ENCODE measurements around the gene RAB4B. TPM values are rescaled to one million over a fixed set of nuclear protein-coding genes. Genes with fewer than 3 reads are reported as not detected.

RAB4B gene
- total and polyA plus RNA-seq, 2 of the 13 experiments (the other 11 are each of a cell fraction or from before 2014, with no cell fraction given), result 3.3 to 5.4 TPM

DNA sequence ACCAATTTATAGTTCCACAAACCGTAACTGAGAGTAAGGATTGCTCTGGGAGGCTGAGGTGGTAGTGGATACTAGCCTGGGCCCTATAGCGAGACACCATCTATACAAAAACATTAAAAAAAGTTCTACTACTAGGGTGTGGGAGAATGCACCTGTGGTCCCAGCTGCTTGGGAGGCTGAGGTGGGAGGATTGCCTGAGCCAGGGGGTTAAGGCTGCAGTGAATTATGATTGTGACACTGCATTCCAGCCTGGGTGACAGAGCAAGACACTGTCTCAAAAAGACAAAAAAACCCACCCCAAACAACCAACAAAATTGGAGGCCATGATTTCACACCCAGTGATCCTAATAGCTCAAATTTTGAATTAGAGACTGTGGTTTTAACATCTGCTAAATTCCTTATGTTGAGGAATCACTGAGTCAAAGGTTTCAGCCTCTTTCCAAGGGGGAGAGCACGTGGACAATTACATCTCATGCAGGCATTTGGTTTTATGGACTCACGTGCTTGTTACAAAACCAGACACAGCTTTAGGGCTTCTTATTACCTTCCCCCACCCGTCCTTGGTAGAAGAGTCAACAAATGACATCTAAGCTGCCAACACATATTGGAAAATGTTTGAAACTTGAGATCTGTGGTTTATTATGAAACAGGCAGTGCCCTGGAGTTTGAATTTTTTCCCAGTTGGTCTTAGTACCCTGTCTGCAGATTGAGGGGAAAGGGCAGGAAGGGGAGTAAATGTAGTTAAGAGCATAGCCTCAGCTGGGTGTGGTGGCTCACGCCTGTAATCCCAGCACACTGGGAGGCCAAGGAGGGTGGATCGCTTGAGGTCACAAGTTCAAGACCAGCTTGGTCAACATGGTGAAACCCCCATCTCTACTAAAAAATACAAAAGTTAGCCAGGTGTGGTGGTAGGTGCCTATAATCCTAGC lies 53.7 kb downstream of the RAB4B start (continued):
- TF ChIP-seq HDAC2 (CRISPR knock-in tag; IDR thresholded peaks at IDR 0.05), result peak; percentile 77
- TF ChIP-seq ATF7-NPFF (CRISPR knock-in tag; IDR thresholded peaks at IDR 0.05; ENCODE audit: low read depth), result no peak
- TF ChIP-seq ZBTB40 (IDR thresholded peaks at IDR 0.05), result no peak
- TF ChIP-seq ZBTB40 (CRISPR knock-in tag; IDR thresholded peaks at IDR 0.05), result no peak
- no peak for TF ChIP-seq ZSCAN5A (CRISPR knock-in tag; IDR thresholded peaks at IDR 0.05; ENCODE audit: borderline replicate concordance)
- TF ChIP-seq RERE (CRISPR knock-in tag; IDR thresholded peaks at IDR 0.05; ENCODE audit: low read depth), result peak; percentile 63; the same call in 1 of the 2 replicates
- no peak for TF ChIP-seq AFF4 (CRISPR knock-in tag; IDR thresholded peaks at IDR 0.05)
